NK-92 (cell line): ENCODE results near the gene ARHGEF2.
"Not testable (repeated sequence)": the region's sequence is repeated elsewhere in the genome, so short reads cannot be mapped to it uniquely, and the experiment has no call there.

ENCODE experiments used
- DNase-seq: peaks from one replicate; lab custom pipeline; 2025; ENCODE audit not compliant: unreplicated experiment; lab: John Stamatoyannopoulos, UW

The ARHGEF2 gene

GRCh38 chr1:155990005-155990739, 11.8 kb upstream of the ARHGEF2 start:
- DNase-seq: no peak

- DNase-seq: no peak
Measured at GRCh38 chr1:155989242-155990004, 11.1 kb upstream of the ARHGEF2 start.

- not testable (repeated sequence) for DNase-seq
Measured at GRCh38 chr1:155984903-155985645, 6.7 kb upstream of the ARHGEF2 start.

GRCh38 chr1:155984341-155984740, 6.0 kb upstream of the ARHGEF2 start:
- no peak for DNase-seq

GRCh38 chr1:155983191-155984024, 5.1 kb upstream of the ARHGEF2 start:
- DNase-seq: no peak

- DNase-seq: no peak
Measured at GRCh38 chr1:155982106-155982505, 3.8 kb upstream of the ARHGEF2 start.

GRCh38 chr1:155981266-155982088, 3.1 kb upstream of the ARHGEF2 start:
- no peak for DNase-seq

GRCh38 chr1:155979597-155980343, 1.4 kb upstream of the ARHGEF2 start:
- no peak for DNase-seq

GRCh38 chr1:155978973-155979429, 654 bp upstream of the ARHGEF2 start:
- no peak for DNase-seq

- DNase-seq: no peak
Measured at GRCh38 chr1:155977690-155978324, 540 bp downstream of the ARHGEF2 start.

- no peak for DNase-seq
Measured at GRCh38 chr1:155976913-155977689, 1.2 kb downstream of the ARHGEF2 start.

GRCh38 chr1:155976062-155976912, 2.1 kb downstream of the ARHGEF2 start:
- DNase-seq: no peak

- no peak for DNase-seq
Measured at GRCh38 chr1:155975375-155976061, 2.8 kb downstream of the ARHGEF2 start.

GRCh38 chr1:155974208-155975115, 3.9 kb downstream of the ARHGEF2 start:
- no peak for DNase-seq

GRCh38 chr1:155973723-155974122, 4.6 kb downstream of the ARHGEF2 start:
- no peak for DNase-seq
